ENCODE data around the gene ACTN3.

- TF ChIP-seq CTCF (IDR thresholded peaks at IDR 0.05), result no peak
- TF ChIP-seq POLR2AphosphoS5 (IDR thresholded peaks at IDR 0.05), result no peak
Measured at GRCh38 chr11:66561178-66561974, 14.7 kb downstream of the ACTN3 start.

All from breast epithelium (tissue), 3 donors.